OCI-LY7 (cell line): ENCODE data around the gene CDKL2.
"Not testable (repeated sequence)": the region's sequence is repeated elsewhere in the genome, so short reads cannot be mapped to it uniquely, and the experiment has no call there.

ENCODE experiments used
- CTCF ChIP-seq: fragments of 200-600 bp; sonication (generic); conservative IDR thresholded peaks from 2 replicates; pipeline ENCODE4 v1.5.1; 2014; ENCODE audit warnings: mild to moderate bottlenecking, antibody characterized with exemption, low read length, moderate library complexity, mixed read lengths
- EZH2phosphoT487 ChIP-seq: fragments of 200-600 bp; sonication (generic); IDR thresholded peaks from 2 replicates; pipeline ENCODE4 v1.6.1; 2018; ENCODE audit warnings: low read depth, borderline replicate concordance, mild to moderate bottlenecking, mixed run types, antibody characterized with exemption, low read length, moderate library complexity, mixed read lengths

GRCh38 chr4:75533926-75534325 is 96.4 kb downstream of the CDKL2 start:
- TF ChIP-seq CTCF, EZH2phosphoT487: not testable (repeated sequence)
